Stimulated activated naive CD8-positive, alpha-beta T cell treated with anti-CD3 and anti-CD28 coated beads, Interleukin-15, amount 100 ng/mL, for 72 hours (primary cell): ENCODE measurements around the gene TGM3.

Experiments used
- ATAC-seq: fragments of 150-1000 bp; cut with Tn5 transposase; 2 replicates; pipeline ENCODE4 v1.10.0; 2021; ENCODE audit warnings: mild to moderate bottlenecking, moderate library complexity
- DNase-seq, 2 donors: peaks; one replicate each; pipeline ENCODE4 v3.0.0; 2021 to 2022
- H3K27ac Mint-ChIP-seq, 2 donors: one replicate each; pipeline ENCODE4 v1.8.0; 2022; ENCODE audit warnings: mild to moderate bottlenecking in 2 of 2, mixed read lengths in 2 of 2, moderate library complexity in 2 of 2
- H3K27me3 Mint-ChIP-seq: one replicate; pipeline ENCODE4 v1.8.0; 2022; ENCODE audit warnings: mixed read lengths
- H3K4me1 Mint-ChIP-seq: one replicate; pipeline ENCODE4 v1.8.0; 2022; ENCODE audit warnings: mild to moderate bottlenecking, mixed read lengths
- H3K4me3 Mint-ChIP-seq, 2 donors: one replicate each; pipeline ENCODE4 v1.8.0; 2022; ENCODE audit warnings: mild to moderate bottlenecking in 2 of 2, mixed read lengths in 2 of 2, moderate library complexity in 1 of 2
- H3K9me3 Mint-ChIP-seq, 2 donors: one replicate each; pipeline ENCODE4 v1.8.0; 2022; ENCODE audit warnings: mixed read lengths in 2 of 2

The TGM3 gene

DNA sequence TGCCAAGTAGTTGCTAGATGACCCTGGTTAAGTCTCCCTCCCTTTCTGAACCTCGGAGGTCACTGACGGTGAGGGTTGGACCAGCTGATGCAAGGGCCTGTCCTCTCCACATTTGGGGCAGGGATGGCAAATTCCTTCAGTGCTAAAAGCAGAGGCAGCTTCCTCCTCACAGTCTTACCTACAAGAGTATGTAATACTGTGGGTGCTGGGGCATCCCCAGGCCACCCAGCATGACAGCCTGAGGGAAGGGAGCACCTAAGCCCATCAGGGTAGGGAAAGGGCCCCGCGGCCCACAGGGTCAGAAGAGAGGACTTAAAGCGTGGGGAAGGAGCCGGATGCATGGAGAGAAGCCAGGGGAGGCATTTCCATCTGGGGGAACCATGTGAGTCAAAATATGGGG, 38.0 kb downstream of the TGM3 start:
- Mint-ChIP-seq H3K27me3 (peaks cover 3% of the 10 kb centered on the region), H3K27ac (peak overlapping the region in 1 of 2 donors; percentile 5), H3K4me3 (no peak overlapping the region), H3K9me3 (no peaks in the 10 kb centered on the region), H3K4me1 (no peaks in the 10 kb centered on the region)
- DNase-seq = no peak
- no peak for ATAC-seq

DNA sequence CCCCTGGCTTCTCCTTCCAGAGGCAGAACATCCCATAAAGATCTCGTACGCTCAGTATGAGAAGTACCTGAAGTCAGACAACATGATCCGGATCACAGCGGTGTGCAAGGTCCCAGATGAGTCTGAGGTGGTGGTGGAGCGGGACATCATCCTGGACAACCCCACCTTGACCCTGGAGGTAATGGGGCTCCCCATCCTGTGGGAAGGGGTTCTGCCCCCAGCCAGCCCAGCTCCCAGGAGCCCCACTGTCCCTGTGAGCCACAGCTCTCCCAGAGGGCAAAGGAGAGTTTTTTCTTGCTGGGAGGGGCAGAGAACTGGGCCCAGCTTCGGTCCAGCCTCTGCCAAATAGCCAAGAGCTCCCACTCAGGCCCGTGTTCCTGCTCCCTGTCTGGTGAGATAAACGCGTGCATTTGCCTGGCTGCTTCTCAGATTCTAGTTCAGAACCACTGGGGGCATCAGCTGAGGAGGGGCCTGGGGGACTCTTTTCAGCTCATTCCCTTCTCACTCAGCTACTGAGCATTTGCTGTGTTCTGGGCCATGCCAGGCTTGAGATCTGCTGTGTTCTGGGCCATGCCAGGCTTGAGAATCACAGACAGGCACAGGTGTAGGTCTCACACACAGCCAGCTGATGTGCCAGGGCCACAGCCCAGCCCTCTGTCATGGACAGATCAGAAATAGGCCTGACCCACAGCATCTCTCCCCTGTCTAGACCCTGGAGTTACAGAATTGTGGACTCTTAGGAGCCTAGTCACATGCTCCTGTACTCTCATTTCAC, 39.5 kb downstream of the TGM3 start:
- Mint-ChIP-seq H3K9me3 (no peaks in the 10 kb centered on the region), H3K27ac (peak overlapping the region; percentile 25 to 73), H3K27me3 (peaks cover 10% of the 10 kb centered on the region), H3K4me1 (no peaks in the 10 kb centered on the region), H3K4me3 (no peak overlapping the region)
- ATAC-seq (no peak), DNase-seq (no peak)

DNA sequence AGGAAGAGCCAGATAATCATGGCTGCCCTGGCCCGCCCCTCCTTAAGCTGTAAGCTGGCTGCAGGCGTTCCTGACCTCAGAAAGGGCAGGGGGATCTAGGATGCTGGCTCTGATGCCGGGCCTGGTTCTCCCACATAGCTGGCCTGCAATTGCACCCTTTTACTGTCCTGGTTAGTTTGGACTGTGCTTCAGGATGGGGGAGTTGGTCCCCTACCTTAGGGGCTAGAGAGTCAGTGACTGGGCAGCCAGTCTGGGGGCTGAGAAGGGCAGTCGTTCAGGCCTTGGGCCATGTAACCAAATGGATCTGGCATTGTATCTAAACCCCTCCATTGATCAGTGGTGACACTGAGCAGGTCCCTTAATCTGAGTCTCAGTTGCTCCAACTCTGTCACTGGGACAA, 40.7 kb downstream of the TGM3 start:
- Mint-ChIP-seq H3K27ac (peak overlapping the region; percentile 34 to 76), H3K4me1 (no peaks in the 10 kb centered on the region), H3K9me3 (no peaks in the 10 kb centered on the region), H3K4me3 (no peak overlapping the region), H3K27me3 (peaks cover 17% of the 10 kb centered on the region)
- no peak for DNase-seq
- ATAC-seq = no peak

DNA sequence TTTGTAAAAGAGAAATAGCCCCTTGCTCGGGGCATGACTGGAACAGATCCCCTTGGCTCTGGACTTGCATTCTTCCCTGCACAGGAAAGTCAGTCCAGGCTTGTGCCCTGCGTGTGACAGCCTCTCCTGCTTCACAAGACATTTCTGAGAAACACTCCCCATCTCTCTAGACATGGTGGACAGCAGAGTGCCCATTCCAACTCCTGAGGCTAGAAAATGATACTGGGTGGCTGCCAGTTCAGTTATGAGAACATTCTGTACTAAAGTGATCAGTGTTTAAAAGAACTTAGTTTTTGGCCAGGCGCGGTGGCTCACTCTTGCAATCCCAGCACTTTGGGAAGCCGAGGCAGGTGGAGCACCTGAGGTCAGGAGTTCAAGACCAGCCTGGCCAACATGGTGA, 41.3 kb downstream of the TGM3 start:
- Mint-ChIP-seq H3K4me3 (no peak overlapping the region), H3K4me1 (no peaks in the 10 kb centered on the region), H3K27ac (peak overlapping the region in 1 of 2 donors; percentile 5), H3K27me3 (peaks cover 17% of the 10 kb centered on the region), H3K9me3 (no peaks in the 10 kb centered on the region)
- ATAC-seq (no peak), DNase-seq (no peak)

DNA sequence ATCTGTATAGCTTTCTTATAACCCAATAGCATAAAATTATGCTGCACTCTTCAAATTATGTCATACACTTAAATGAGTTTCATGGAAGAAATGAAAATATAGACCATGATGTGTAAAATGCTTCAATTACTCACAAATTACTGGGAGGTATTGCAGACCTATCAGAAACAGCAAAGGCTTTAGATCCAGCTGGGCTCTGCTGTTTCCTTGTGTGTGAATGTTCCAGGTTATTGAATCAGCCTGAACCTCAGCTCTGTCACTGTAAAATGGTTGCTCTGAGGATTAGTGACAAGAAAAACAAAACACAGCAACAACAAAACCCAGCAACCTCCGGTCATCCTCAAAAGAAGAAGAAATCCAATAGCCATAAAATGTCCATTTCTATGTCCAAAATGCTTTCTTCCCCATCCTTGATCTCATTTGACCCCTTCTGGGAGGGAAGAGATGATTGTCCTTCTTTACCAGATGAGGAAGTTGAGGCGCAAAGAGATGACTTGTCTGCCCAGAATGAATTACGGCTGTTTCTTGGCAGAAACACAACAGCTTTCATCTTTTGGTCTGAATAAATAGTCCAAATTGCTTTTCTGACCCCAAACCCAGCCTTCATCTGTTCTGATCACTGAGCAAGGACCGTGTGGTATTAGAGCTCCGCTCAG, 42.7 kb downstream of the TGM3 start:
- ATAC-seq = no peak
- no peak for DNase-seq
- Mint-ChIP-seq H3K4me1 (no peaks in the 10 kb centered on the region), H3K27ac (no peak overlapping the region), H3K4me3 (no peak overlapping the region), H3K27me3 (peaks cover 17% of the 10 kb centered on the region), H3K9me3 (no peaks in the 10 kb centered on the region)

DNA sequence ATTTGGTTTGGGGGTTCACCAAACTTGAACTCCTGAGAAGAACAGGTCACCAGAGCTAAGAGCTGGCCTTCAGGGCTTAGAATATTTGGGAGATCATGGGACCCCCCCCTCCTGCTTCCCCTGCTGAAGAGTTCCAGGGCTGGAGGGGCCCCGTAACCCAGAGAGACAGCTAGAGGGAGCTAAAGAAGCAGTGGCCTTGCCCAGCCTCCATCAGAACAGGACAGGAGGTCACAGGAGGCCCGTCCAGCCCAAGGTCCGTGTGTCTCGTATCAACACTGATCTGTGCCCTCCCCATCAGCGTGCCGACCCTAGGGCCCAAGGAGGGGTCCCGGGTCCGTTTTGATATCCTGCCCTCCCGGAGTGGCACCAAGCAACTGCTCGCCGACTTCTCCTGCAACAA, 44.3 kb downstream of the TGM3 start:
- Mint-ChIP-seq H3K27me3 (peaks cover 17% of the 10 kb centered on the region), H3K4me1 (no peaks in the 10 kb centered on the region), H3K9me3 (no peaks in the 10 kb centered on the region), H3K4me3 (no peak overlapping the region), H3K27ac (no peak overlapping the region)
- ATAC-seq (no peak), DNase-seq (no peak)

DNA sequence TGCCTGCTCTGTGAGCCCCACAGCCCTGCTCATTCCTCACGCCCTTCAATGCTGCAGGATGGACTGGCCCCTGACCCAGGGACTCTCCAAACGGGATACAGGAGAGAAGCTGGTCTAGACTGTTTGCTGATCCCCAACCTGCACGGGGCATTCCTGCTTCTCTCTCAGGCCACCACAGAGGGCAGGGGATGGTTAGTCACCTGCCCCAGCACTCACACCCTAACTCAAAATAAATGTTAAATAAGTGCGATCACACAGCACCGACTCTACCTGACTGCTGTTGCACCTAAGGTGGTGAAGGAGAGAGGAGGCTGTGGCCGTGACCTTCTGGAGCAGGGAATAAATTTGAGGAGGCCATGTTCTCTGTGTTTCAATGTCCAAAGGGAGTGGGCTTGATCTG, 45.0 kb downstream of the TGM3 start:
- Mint-ChIP-seq H3K27ac (no peak overlapping the region), H3K4me1 (no peaks in the 10 kb centered on the region), H3K9me3 (no peaks in the 10 kb centered on the region), H3K27me3 (peaks cover 17% of the 10 kb centered on the region), H3K4me3 (no peak overlapping the region)
- no peak for ATAC-seq
- DNase-seq = no peak

DNA sequence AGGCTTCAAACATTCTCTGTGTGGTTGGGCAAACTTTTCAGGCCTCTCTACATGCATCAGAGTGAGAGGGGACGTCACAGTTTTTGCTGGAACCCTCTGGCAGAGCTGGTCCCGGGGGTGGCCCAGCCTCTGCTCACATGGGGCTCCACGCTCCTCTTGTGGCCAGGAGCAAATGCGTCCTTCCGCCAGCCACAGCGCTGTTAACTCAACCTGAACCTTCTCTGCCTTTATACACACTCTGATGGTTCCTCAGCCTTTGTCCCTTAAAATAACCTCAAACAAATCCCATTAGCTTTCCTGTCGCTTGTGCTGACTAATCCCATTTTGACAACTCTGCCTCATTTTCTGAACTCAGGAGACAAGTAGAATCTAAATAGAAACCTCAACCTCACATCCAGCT, 45.5 kb downstream of the TGM3 start:
- Mint-ChIP-seq H3K4me1 (no peaks in the 10 kb centered on the region), H3K4me3 (no peak overlapping the region), H3K9me3 (no peaks in the 10 kb centered on the region), H3K27ac (peak overlapping the region in 1 of 2 donors; percentile 34), H3K27me3 (peaks cover 17% of the 10 kb centered on the region)
- ATAC-seq (no peak), DNase-seq (no peak)

DNA sequence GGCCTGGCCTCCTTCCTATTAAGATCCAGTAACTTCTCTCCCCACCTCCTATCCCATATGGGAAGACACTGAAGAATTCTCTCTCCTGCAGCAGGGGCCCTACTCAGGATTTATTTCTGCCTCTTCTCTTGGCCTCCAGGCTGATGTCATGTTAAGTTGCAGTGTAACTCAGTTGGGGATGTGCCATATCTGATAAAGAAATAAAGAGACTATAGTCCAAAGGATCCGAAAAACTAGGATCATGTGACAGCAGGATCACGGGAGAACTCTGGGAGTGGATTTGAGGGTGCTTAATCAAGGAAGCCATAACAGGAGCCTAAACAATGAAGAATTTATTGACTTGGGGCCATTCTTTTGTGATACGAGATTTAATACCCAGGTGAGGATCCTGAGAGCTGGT, 46.4 kb downstream of the TGM3 start:
- H3K27me3 Mint-ChIP-seq = peaks cover 18% of the 10 kb centered on the region
- DNase-seq = no peak

DNA sequence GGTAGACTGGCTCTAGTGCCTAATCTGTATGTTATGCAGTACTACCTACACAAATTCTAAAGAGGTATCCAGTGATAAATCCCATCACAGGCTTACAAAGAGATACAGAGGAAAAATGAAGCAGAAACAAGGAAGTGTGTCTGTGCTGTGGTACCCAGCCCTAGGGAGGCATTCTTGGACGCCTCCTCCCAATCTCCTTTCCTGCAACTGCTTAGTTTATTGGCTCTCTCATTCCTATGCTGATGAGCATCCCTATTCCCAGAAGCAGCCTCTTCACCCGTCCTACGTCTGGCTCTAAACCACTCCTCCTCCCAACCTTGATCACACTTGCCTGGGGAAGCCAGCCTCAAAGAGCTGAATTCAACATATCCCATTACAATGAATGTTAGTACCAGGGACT, 50.4 kb downstream of the TGM3 start:
- ATAC-seq (no peak), DNase-seq (no peak)
- Mint-ChIP-seq H3K4me3 (no peak overlapping the region), H3K27ac (no peak overlapping the region), H3K9me3 (no peaks in the 10 kb centered on the region), H3K4me1 (no peaks in the 10 kb centered on the region), H3K27me3 (peaks cover 21% of the 10 kb centered on the region)

More for the DNA sequence above, 46.4 kb downstream of the TGM3 start:
- Mint-ChIP-seq H3K27ac (peak overlapping the region in 1 of 2 donors; percentile 54), H3K4me3 (no peak overlapping the region), H3K4me1 (no peaks in the 10 kb centered on the region), H3K9me3 (no peaks in the 10 kb centered on the region)
- ATAC-seq = no peak

DNA sequence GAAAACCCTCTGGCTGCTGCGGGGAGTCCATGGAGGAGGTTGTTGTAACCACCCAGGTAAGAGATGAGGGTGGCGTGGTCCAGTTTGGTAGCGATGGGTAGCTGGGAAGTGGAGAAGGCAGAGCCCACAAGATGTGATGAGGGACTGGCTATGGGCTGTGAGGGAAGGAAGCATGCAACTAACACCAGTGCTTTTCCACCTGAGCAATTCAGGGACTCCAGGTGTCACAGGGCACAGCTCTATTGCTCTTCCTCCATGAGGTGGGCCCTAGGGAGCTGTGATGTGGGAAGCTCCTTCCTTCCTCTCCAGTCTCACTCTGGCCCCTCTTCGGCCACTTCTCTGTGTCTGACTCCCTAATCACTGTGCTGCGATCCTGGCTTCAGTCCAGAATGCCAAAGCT, 52.5 kb downstream of the TGM3 start:
- H3K4me1 Mint-ChIP-seq = no peaks in the 10 kb centered on the region
- DNase-seq (no peak), ATAC-seq (no peak)
- no peak overlapping the region for H3K27ac Mint-ChIP-seq
- peaks cover 26% of the 10 kb centered on the region for H3K27me3 Mint-ChIP-seq
- H3K4me3 Mint-ChIP-seq = no peak overlapping the region
- H3K9me3 Mint-ChIP-seq = no peaks in the 10 kb centered on the region

DNA sequence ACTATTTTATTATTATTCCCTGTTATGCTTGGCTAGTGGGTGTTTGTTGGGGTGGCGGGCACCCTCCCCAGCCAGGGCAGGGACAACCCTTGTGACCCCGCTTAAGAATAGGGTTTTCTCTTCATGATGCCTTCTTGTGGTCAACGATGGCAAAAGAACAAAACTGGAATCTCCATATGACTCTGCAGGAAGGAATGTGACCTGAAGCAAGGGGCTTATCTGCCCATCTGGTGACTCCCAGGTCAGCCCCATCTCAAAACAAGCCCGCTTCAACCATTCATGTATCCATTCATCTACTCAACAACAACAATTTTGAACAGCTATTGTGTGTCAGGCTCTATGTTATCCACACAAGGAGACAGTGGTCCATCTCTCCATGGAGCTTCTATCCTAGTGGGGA, 54.0 kb downstream of the TGM3 start:
- Mint-ChIP-seq H3K27me3 (peaks cover 35% of the 10 kb centered on the region), H3K4me1 (no peaks in the 10 kb centered on the region), H3K9me3 (no peaks in the 10 kb centered on the region), H3K4me3 (no peak overlapping the region), H3K27ac (no peak overlapping the region)
- no peak for DNase-seq
- no peak for ATAC-seq

DNA sequence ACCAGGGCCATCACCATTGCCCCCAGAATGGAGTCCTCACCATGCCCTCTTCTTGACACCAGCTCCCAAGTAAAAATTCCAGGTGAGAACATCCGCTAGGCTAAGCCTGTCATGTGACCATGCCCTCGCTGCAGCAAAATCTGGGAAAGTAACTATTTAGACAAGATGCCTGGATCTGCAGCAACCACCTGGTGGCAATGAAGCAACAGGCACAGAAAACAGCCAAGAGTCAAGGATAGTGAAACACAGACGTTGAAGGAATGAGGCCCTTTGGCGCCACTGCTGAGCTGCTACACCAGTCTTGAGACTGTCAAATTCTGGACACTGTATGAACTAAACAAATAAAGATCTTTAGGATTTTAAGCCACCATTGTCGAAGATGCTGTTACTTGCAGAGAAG, 54.8 kb downstream of the TGM3 start:
- H3K9me3 Mint-ChIP-seq = no peaks in the 10 kb centered on the region
- H3K27me3 Mint-ChIP-seq = peaks cover 35% of the 10 kb centered on the region
- no peaks in the 10 kb centered on the region for H3K4me1 Mint-ChIP-seq
- ATAC-seq (no peak), DNase-seq (no peak)
- no peak overlapping the region for H3K4me3 Mint-ChIP-seq
- no peak overlapping the region for H3K27ac Mint-ChIP-seq

DNA sequence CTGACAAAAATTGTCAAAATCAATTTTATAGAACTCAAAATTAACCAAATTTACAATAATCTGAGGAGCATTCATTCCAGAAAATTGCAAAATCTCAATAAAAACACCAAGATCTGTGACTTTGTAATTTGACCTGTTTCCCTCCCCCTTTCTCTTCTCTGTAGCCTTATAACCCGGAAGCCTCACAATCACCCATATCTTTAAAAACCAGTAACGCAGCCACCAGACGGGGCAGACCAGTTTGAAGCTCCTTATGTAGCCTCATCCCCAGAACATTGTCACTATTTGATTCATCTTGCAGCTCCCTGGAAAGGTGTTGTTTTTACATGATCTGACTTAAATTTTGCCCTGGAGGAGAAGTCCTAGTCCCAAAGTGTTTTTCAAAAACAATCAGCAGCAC, 57.4 kb downstream of the TGM3 start:
- H3K27me3 Mint-ChIP-seq = peaks cover 35% of the 10 kb centered on the region
- DNase-seq = no peak
- H3K9me3 Mint-ChIP-seq = no peaks in the 10 kb centered on the region
- H3K4me3 Mint-ChIP-seq = no peak overlapping the region
- no peak for ATAC-seq
- no peaks in the 10 kb centered on the region for H3K4me1 Mint-ChIP-seq
- H3K27ac Mint-ChIP-seq = no peak overlapping the region

DNA sequence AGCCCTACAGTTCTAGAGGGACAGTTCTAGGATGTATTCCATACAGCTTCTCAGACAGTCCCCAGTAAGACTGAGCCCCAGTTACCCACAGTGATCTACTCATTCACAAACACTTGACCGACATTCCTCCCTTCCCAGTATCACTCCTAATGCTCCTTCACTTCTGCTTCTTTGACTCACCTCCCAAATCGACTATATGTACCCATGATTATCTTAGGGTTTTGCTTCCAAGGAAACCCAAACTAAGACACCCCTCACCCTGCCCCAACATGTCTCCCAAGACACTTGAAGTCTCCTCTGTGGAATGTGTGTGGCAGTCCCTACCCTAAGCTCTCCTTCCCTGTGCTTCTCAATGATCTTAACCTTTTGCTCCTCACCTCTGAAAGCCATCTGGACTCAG, 61.3 kb downstream of the TGM3 start:
- no peak for ATAC-seq
- H3K27me3 Mint-ChIP-seq = peaks cover 24% of the 10 kb centered on the region
- no peak overlapping the region for H3K27ac Mint-ChIP-seq
- no peak overlapping the region for H3K4me3 Mint-ChIP-seq
- no peak for DNase-seq
- H3K4me1 Mint-ChIP-seq = no peaks in the 10 kb centered on the region
- H3K9me3 Mint-ChIP-seq = peaks cover 16 to 18% of the 10 kb centered on the region in 2 donors

DNA sequence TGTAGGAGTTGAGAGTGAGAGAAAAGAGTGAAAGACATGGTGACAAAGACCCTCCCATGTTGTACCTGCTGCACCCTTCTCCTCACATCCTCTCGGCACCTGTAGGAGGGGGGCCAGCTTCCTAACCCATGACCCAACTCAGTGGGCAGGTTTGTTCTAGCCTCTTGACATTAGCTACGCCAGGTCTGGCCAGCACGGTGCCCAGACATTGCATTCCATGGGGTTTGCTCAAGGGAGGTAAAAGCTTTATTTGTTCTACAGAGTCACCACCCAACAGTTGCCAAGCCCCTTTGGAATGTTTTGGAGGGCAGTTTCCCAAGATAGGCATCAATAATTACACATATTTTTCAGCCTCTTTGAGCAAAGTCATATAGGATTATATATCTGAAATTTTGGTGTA, 62.2 kb downstream of the TGM3 start:
- no peak overlapping the region for H3K27ac Mint-ChIP-seq
- DNase-seq (no peak), ATAC-seq (no peak)
- no peak overlapping the region for H3K4me3 Mint-ChIP-seq
- no peaks in the 10 kb centered on the region for H3K4me1 Mint-ChIP-seq
- H3K27me3 Mint-ChIP-seq = peaks cover 22% of the 10 kb centered on the region
- peaks cover 16 to 18% of the 10 kb centered on the region in 2 donors for H3K9me3 Mint-ChIP-seq
